AG04450 (cell line): ENCODE data around the gene RAD23B. TPM values are rescaled to one million over a fixed set of nuclear protein-coding genes. Genes with fewer than 3 reads are reported as not detected.

ENCODE experiments used
- CTCF ChIA-PET: fragments of 300-600, 350-600 bp; formaldehyde crosslinking; extraction: SDS; loops from one replicate; lab custom pipeline; 2022; ENCODE audit warnings: antibody characterized with exemption, inconsistent platforms; lab: Charles Lee
- POLR2A ChIA-PET: fragments of 350-600 bp; formaldehyde crosslinking; extraction: SDS; loops from one replicate; lab custom pipeline; 2021; ENCODE audit warnings: antibody characterized with exemption, inconsistent platforms; lab: Yijun Ruan, JAX
- DNase-seq: peaks from one replicate; pipeline ENCODE4 v3.0.0-alpha.2; 2011; ENCODE audit warnings: low read depth, low spot score
- H3K27ac ChIP-seq: one replicate; pipeline ENCODE4 v1.5.1; 2012; ENCODE audit warnings: low read depth, low read length, control low read depth
- H3K27me3 ChIP-seq: one replicate; pipeline ENCODE4 v1.6.0; 2012; ENCODE audit warnings: low read length; ENCODE audit not compliant: control insufficient read depth, insufficient read depth
- H3K4me3 ChIP-seq: 2 replicates; pipeline ENCODE4 v1.5.1; 2011; ENCODE audit warnings: mild to moderate bottlenecking, low read depth, low read length, control low read depth
- H3K9me3 ChIP-seq: 2 replicates; pipeline ENCODE4 v1.5.1; 2012; ENCODE audit warnings: low read length; ENCODE audit not compliant: control insufficient read depth, insufficient read depth
- polyA plus RNA-seq: library from polyadenylated mRNA; depleted of rRNA; stranded (reverse); fragments of >200 nt; gene quantifications from 2 replicates; pipeline ENCODE4 v1.2.3, GENCODE V29; 2011
- TF ChIP-seq, protein P1 (sequence below): IDR thresholded peaks from 2 replicates; pipeline ENCODE4 v1.5.1; 2011; ENCODE audit warnings: low read depth, low read length, control low read depth, inconsistent platforms

RAD23B gene
- polyA plus RNA-seq, 1 experiment, result 224 TPM

- peak overlapping the region; percentile 76 for H3K27ac ChIP-seq
- ChIA-PET CTCF (interaction anchor here (1.2 to 1.3 kb wide), 3 partner anchors 9 to 77 kb away, joined by 3 read pairs; no protein-coding TSS in a partner anchor), POLR2A (interaction anchor here (0.6 to 1.1 kb wide), 3 partner anchors 26 to 49 kb away, joined by 3 to 6 read pairs (median 5); no protein-coding TSS in a partner anchor)
These were observed 34.4 kb upstream of the RAD23B start for GRCh38 chr9:107248714-107249113.

GRCh38 chr9:107249131-107249533 is 33.9 kb upstream of the RAD23B start:
- TF ChIP-seq, protein P1, sequence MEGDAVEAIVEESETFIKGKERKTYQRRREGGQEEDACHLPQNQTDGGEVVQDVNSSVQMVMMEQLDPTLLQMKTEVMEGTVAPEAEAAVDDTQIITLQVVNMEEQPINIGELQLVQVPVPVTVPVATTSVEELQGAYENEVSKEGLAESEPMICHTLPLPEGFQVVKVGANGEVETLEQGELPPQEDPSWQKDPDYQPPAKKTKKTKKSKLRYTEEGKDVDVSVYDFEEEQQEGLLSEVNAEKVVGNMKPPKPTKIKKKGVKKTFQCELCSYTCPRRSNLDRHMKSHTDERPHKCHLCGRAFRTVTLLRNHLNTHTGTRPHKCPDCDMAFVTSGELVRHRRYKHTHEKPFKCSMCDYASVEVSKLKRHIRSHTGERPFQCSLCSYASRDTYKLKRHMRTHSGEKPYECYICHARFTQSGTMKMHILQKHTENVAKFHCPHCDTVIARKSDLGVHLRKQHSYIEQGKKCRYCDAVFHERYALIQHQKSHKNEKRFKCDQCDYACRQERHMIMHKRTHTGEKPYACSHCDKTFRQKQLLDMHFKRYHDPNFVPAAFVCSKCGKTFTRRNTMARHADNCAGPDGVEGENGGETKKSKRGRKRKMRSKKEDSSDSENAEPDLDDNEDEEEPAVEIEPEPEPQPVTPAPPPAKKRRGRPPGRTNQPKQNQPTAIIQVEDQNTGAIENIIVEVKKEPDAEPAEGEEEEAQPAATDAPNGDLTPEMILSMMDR, result no peak
- DNase-seq, result no peak
- Histone ChIP-seq H3K9me3 (no peaks in the 10 kb centered on the region), H3K27ac (peak overlapping the region; percentile 76), H3K27me3 (no peaks in the 10 kb centered on the region), H3K4me3 (no peak overlapping the region)
- POLR2A ChIA-PET, result interaction anchor here (0.6 to 1.1 kb wide), 4 partner anchors 26 to 49 kb away, joined by 3 to 6 read pairs (median 4); no protein-coding TSS in a partner anchor
- CTCF ChIA-PET, result interaction anchor here (0.6 to 1.3 kb wide), 2 partner anchors 10 to 535 kb away, joined by 3 to 4 read pairs; no protein-coding TSS in a partner anchor

More at GRCh38 chr9:107248714-107249113, 34.4 kb upstream of the RAD23B start:
- no peak for DNase-seq
- no peaks in the 10 kb centered on the region for H3K27me3 ChIP-seq
- H3K9me3 ChIP-seq, result no peaks in the 10 kb centered on the region
- TF ChIP-seq, protein P1, result no peak
- no peak overlapping the region for H3K4me3 ChIP-seq

- POLR2A ChIA-PET, result interaction anchor here (0.6 to 1.1 kb wide), 2 partner anchors 27 to 34 kb away, joined by 3 to 6 read pairs; no protein-coding TSS in a partner anchor
- DNase-seq, result no peak
- CTCF ChIA-PET, result interaction anchor here (0.6 to 1.3 kb wide), 2 partner anchors 10 to 536 kb away, joined by 3 to 4 read pairs; no protein-coding TSS in a partner anchor
- Histone ChIP-seq H3K27me3 (no peaks in the 10 kb centered on the region), H3K4me3 (no peak overlapping the region), H3K27ac (no peak overlapping the region), H3K9me3 (no peaks in the 10 kb centered on the region)
- TF ChIP-seq, protein P1, result no peak
These were observed 33.3 kb upstream of the RAD23B start for GRCh38 chr9:107249665-107250285.

DNA sequence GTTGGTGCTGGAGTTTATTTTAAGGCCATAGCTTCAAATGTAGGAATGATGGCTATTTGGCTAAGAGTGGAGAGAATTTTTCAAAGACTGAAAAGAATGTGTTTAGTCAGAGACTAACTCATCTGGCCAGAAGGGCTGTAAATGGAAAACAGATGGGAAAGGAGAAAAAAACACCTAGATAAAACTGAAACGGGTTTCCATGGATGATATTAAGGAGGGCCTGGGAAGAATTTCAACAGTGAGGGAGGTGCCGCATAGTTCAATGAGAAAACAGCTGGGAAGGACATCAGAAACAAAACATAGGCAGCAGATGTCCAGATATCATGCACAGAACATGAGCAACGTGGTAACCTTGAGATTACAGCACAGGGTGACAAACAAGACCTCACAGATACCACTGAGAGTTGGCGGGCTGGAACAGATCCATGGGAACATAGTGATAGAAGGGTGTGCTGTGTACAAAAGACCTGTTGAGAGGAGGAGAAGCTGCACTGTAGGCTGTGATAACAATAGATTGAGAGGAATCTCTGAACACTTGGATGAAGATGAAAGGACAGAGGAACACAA is 31.2 kb upstream of the RAD23B start:
- Histone ChIP-seq H3K9me3 (no peaks in the 10 kb centered on the region), H3K27me3 (no peaks in the 10 kb centered on the region), H3K4me3 (no peak overlapping the region), H3K27ac (peak overlapping the region; percentile 92)
- TF ChIP-seq, protein P1, result no peak
- ChIA-PET CTCF (interaction anchor here (0.9 to 1.5 kb wide), 2 partner anchors 25 to 89 kb away, joined by 3 to 5 read pairs; no protein-coding TSS in a partner anchor), POLR2A (interaction anchor here (0.5 to 2.2 kb wide), 7 partner anchors 11 to 31 kb away, joined by 3 to 25 read pairs (median 4); partner anchors contain the start of gene RAD23B)
- DNase-seq, result peak; percentile 83
